HCT116 (cell line): ENCODE data around the gene HIP1R. TPM values are rescaled to one million over a fixed set of nuclear protein-coding genes. Genes with fewer than 3 reads are reported as not detected.

Experiments
- ATAC-seq: fragments of 200-7000 bp; cut with Tn5 transposase; 2 replicates; pipeline ENCODE4 v1.9.1; 2020; ENCODE audit warnings: mild to moderate bottlenecking, moderate library complexity
- BruUV-seq: library from RNA; stranded (reverse); fragments of 400-500 nt; replicated peaks from 2 replicates; lab custom pipeline; 2021; lab: Mats Ljungman, UMichigan
- CTCF ChIA-PET: fragments of 300-600 bp; sonication (Branson Sonifier 250); formaldehyde crosslinking; loops from one replicate; lab custom pipeline; 2021; ENCODE audit warnings: antibody characterized with exemption; lab: Charles Lee
- POLR2A ChIA-PET: fragments of 300-600, 350-600 bp; sonication (Branson Sonifier 250); formaldehyde crosslinking; loops from one replicate; lab custom pipeline; 2021; ENCODE audit warnings: antibody characterized with exemption; lab: Charles Lee
- RAD21 ChIA-PET, 2 experiments: fragments of 300-600 bp; sonication (Branson Sonifier 250); formaldehyde crosslinking; loops; one replicate each; lab custom pipeline; 2023; ENCODE audit warnings: low total read pairs in 2 of 2; ENCODE audit not compliant: uncharacterized antibody in 2 of 2, unreplicated experiment in 2 of 2, low non-redundant PET in 1 of 2; lab: Charles Lee
- DNase-seq: peaks from one replicate; pipeline ENCODE4 v3.0.0-alpha.2; 2010; ENCODE audit warnings: low read depth, low spot score
- H2AFZ ChIP-seq: fragments of 200-600 bp; shearing (Covaris generic), sonication (generic); 2 replicates; pipeline ENCODE4 v1.6.1; 2017; ENCODE audit warnings: low read depth, mixed run types, mixed read lengths, antibody characterized with exemption, low read length; ENCODE audit not compliant: poor library complexity, severe bottlenecking
- H3K27ac ChIP-seq: 2 replicates; pipeline ENCODE4 v1.5.1; 2012; ENCODE audit warnings: low read depth, low read length
- H3K27me3 ChIP-seq: fragments of 200-600 bp; sonication (generic); 2 replicates; pipeline ENCODE4 v1.6.1; 2016; ENCODE audit warnings: mixed run types, low read length, mixed read lengths; ENCODE audit not compliant: insufficient read depth
- H3K36me3 ChIP-seq, 2 experiments: fragments of 200-500 bp in 1 of 2; fragments of 200-600 bp in 1 of 2; sonication (Bioruptor generic) in 1 of 2; sonication (generic) in 1 of 2; 2 replicates each; pipeline versions ENCODE4 v1.5.1 to v1.6.1; 2014 to 2016; ENCODE audit warnings: low read length in 2 of 2, inconsistent platforms in 1 of 2, mixed read lengths in 1 of 2, mixed run types in 1 of 2; ENCODE audit not compliant: insufficient read depth in 2 of 2, control insufficient read depth in 1 of 2
- H3K4me1 ChIP-seq, 2 experiments: fragments of 200-600 bp in 1 of 2; sonication (generic) in 1 of 2; 2 replicates each; pipeline versions ENCODE4 v1.5.1 to v1.6.1; 2012 to 2017; ENCODE audit warnings: low read length in 2 of 2, inconsistent platforms in 1 of 2, mild to moderate bottlenecking in 1 of 2, mixed read lengths in 1 of 2, mixed run types in 1 of 2, moderate library complexity in 1 of 2; ENCODE audit not compliant: insufficient read depth in 2 of 2, control insufficient read depth in 1 of 2
- H3K4me2 ChIP-seq: fragments of 200-600 bp; sonication (generic); 2 replicates; pipeline ENCODE4 v1.6.1; 2017; ENCODE audit warnings: mixed run types, low read length, mixed read lengths
- H3K4me3 ChIP-seq, 2 experiments: fragments of 200-600 bp in 1 of 2; sonication (generic) in 1 of 2; replicated peaks in 1 of 2; 2 replicates each; pipeline ENCODE4 v1.5.1; 2011 to 2016; ENCODE audit warnings: low read length in 2 of 2, control low read depth in 1 of 2, low read depth in 1 of 2, mild to moderate bottlenecking in 1 of 2, mixed read lengths in 1 of 2, mixed run types in 1 of 2
- H3K79me2 ChIP-seq: fragments of 200-600 bp; sonication (generic); 2 replicates; pipeline ENCODE4 v1.6.1; 2017; ENCODE audit warnings: mild to moderate bottlenecking, mixed run types, low read length, moderate library complexity, mixed read lengths; ENCODE audit not compliant: insufficient read depth
- H3K9ac ChIP-seq: fragments of 200-600 bp; sonication (generic); 2 replicates; pipeline ENCODE4 v1.6.1; 2016; ENCODE audit warnings: low read length, mixed read lengths
- H3K9me2 ChIP-seq: fragments of 200-600 bp; sonication (generic), shearing (Covaris generic); 2 replicates; pipeline ENCODE4 v1.6.1; 2017; ENCODE audit warnings: mixed run types, mild to moderate bottlenecking, moderate library complexity; ENCODE audit not compliant: insufficient read depth
- H3K9me3 ChIP-seq, 2 experiments: fragments of 200-500 bp in 1 of 2; fragments of 200-600 bp in 1 of 2; sonication (Bioruptor generic) in 1 of 2; sonication (generic) in 1 of 2; 2 replicates each; pipeline ENCODE4 v1.6.1; 2014 to 2017; ENCODE audit warnings: low read length in 2 of 2, mixed read lengths in 2 of 2, inconsistent platforms in 1 of 2, low read depth in 1 of 2, mild to moderate bottlenecking in 1 of 2, mixed run types in 1 of 2, moderate library complexity in 1 of 2; ENCODE audit not compliant: control insufficient read depth in 1 of 2, insufficient read depth in 1 of 2
- H4K20me1 ChIP-seq: fragments of 200-600 bp; sonication (generic), shearing (Covaris generic); 2 replicates; pipeline ENCODE4 v1.6.1; 2017; ENCODE audit warnings: mixed run types, mild to moderate bottlenecking, moderate library complexity; ENCODE audit not compliant: insufficient read depth
- CTCF ChIP-seq, 3 experiments: fragments of 200-600 bp in 1 of 3; sonication (generic) in 1 of 3; IDR thresholded peaks in 2 of 3; conservative IDR thresholded peaks in 1 of 3; 2 replicates each; pipeline ENCODE4 v1.5.1; 2012 to 2017; ENCODE audit warnings: low read depth in 2 of 3, low read length in 2 of 3, antibody characterized with exemption in 1 of 3, borderline replicate concordance in 1 of 3, control low read depth in 1 of 3, mild to moderate bottlenecking in 1 of 3, mixed read lengths in 1 of 3, mixed run types in 1 of 3, moderate library complexity in 1 of 3; ENCODE audit not compliant: insufficient read depth in 1 of 3
- ELF1 ChIP-seq: IDR thresholded peaks from 2 replicates; pipeline ENCODE4 v1.6.1; 2012; ENCODE audit warnings: low read depth, borderline replicate concordance
- FOSL1 ChIP-seq: IDR thresholded peaks from 2 replicates; pipeline ENCODE4 v1.6.1; 2012; ENCODE audit warnings: low read depth
- MAX ChIP-seq: IDR thresholded peaks from 2 replicates; pipeline ENCODE4 v1.6.1; 2012
- POLR2A ChIP-seq: IDR thresholded peaks from 2 replicates; pipeline ENCODE4 v1.7.0; 2011; ENCODE audit warnings: borderline replicate concordance; ENCODE audit not compliant: insufficient read depth, insufficient read length; ENCODE audit errors: extremely low read depth
- REST ChIP-seq: IDR thresholded peaks from 2 replicates; pipeline ENCODE4 v1.6.1; 2012; ENCODE audit warnings: low read depth
- SRF ChIP-seq: IDR thresholded peaks from 2 replicates; pipeline ENCODE4 v1.6.1; 2012; ENCODE audit warnings: low read depth
- YY1 ChIP-seq: IDR thresholded peaks from 2 replicates; pipeline ENCODE4 v1.6.1; 2011; ENCODE audit warnings: low read length, low read depth, moderate library complexity, mild to moderate bottlenecking; ENCODE audit not compliant: insufficient replicate concordance; ENCODE audit errors: extremely low read depth
- ZBTB33 ChIP-seq: IDR thresholded peaks from 2 replicates; pipeline ENCODE4 v1.6.1; 2011; ENCODE audit warnings: mild to moderate bottlenecking, low read length, moderate library complexity; ENCODE audit not compliant: insufficient replicate concordance; ENCODE audit errors: extremely low read depth
- intact Hi-C: fragments of 100-400 bp; cut with micrococcal nuclease; formaldehyde crosslinking; loops from 2 replicates; pipeline ENCODE4 v1.10.0; 2022
- total RNA-seq: library from RNA; stranded (reverse); gene quantifications from one replicate; pipeline ENCODE4 v1.2.1, GENCODE V29; 2021; ENCODE audit not compliant: unreplicated experiment

HIP1R gene
- total RNA-seq, 1 experiment from 2014 or later: 57.8 TPM

GRCh38 chr12:122823429-122823828 is 11.8 kb upstream of the HIP1R start:
- intact Hi-C loops: no loop called here
- Histone ChIP-seq H3K9me2 (no peaks in the 10 kb centered on the region), H3K4me3 (no peak overlapping the region), H3K27ac (no peak overlapping the region), H3K4me1 (no peaks in the 10 kb centered on the region), H3K4me2 (no peak overlapping the region), H3K9ac (no peak overlapping the region), H4K20me1 (no peaks in the 10 kb centered on the region), H3K27me3 (no peaks in the 10 kb centered on the region), H2AFZ (no peak overlapping the region), H3K79me2 (no peaks in the 10 kb centered on the region), H3K36me3 (no peaks in the 10 kb centered on the region), H3K9me3 (no peaks in the 10 kb centered on the region)
- DNase-seq (no peak), ATAC-seq (no peak)
- no peak for TF ChIP-seq SRF
- POLR2A ChIA-PET: no interaction called here
- no TSS peak for BruUV-seq
- RAD21 ChIA-PET: no interaction called here
- CTCF ChIA-PET: interaction anchor here (0.6 kb wide), 1 partner anchor 1345 kb away, joined by 3 read pairs; no protein-coding TSS in a partner anchor

- Histone ChIP-seq H3K9me3 (no peaks in the 10 kb centered on the region), H3K4me2 (no peak overlapping the region), H3K27me3 (no peaks in the 10 kb centered on the region), H2AFZ (no peak overlapping the region), H3K27ac (no peak overlapping the region), H3K79me2 (no peaks in the 10 kb centered on the region), H3K9me2 (no peaks in the 10 kb centered on the region), H3K9ac (no peak overlapping the region), H3K36me3 (no peaks in the 10 kb centered on the region), H3K4me3 (no peak overlapping the region), H3K4me1 (peaks cover 6 to 9% of the 10 kb centered on the region in 2 experiments; a peak in 3 of 4 replicates), H4K20me1 (no peaks in the 10 kb centered on the region)
- DNase-seq (no peak), ATAC-seq (no peak)
- ChIA-PET POLR2A (no interaction called here), RAD21 (no interaction called here), CTCF (interaction anchor here (0.8 kb wide), 1 partner anchor 32 kb away, joined by 4 read pairs; no protein-coding TSS in a partner anchor)
- intact Hi-C loops: no loop called here
- BruUV-seq: no TSS peak
- TF ChIP-seq CTCF (IDR thresholded peaks at IDR 0.05 in 2 of 3, conservative IDR thresholded peaks at IDR 0.05 in 1 of 3; ENCODE audit: borderline replicate concordance in 1 of 3, insufficient read depth in 1 of 3, low read depth in 2 of 3, low read length in 2 of 3) (no peak), ELF1 (no peak), REST (no peak), MAX (no peak), YY1 (no peak), POLR2A (no peak), FOSL1 (no peak), ZBTB33 (no peak)
These were observed 9.2 kb upstream of the HIP1R start for GRCh38 chr12:122825773-122826724.
